Prostate gland (tissue), 2 donors: ENCODE data around the gene MLLT6. TPM values are rescaled to one million over a fixed set of nuclear protein-coding genes. Genes with fewer than 3 reads are reported as not detected.

ENCODE experiments used
- DNase-seq: peaks from one replicate; pipeline ENCODE4 v3.0.0-alpha.2; 2019; ENCODE audit warnings: low spot score
- H3K27ac ChIP-seq, 2 donors: fragments of 200-600 bp; sonication (generic); 2 replicates each; pipeline ENCODE4 v1.5.1; 2017 to 2019
- H3K27me3 ChIP-seq: fragments of 200-600 bp; sonication (generic); replicated peaks from 2 replicates; pipeline ENCODE4 v1.5.1; 2019; ENCODE audit not compliant: insufficient read depth
- H3K36me3 ChIP-seq, 2 donors: fragments of 200-600 bp; sonication (generic); 1 replicate in 1 of 2; 2 replicates in 1 of 2; pipeline versions ENCODE4 v1.5.1 to v1.8.1; 2017 to 2019
- H3K4me1 ChIP-seq: fragments of 200-600 bp; sonication (generic); replicated peaks from 2 replicates; pipeline ENCODE4 v1.5.1; 2019
- H3K4me3 ChIP-seq, 2 donors: fragments of 200-600 bp; sonication (generic); 2 replicates each; pipeline ENCODE4 v1.5.1; 2017 to 2019
- H3K9me3 ChIP-seq: fragments of 200-600 bp; sonication (generic); 2 replicates; pipeline ENCODE4 v1.5.1; 2017
- POLR2A ChIP-seq: fragments of 450-650 bp; IDR thresholded peaks from one replicate; pipeline ENCODE4 v1.6.1; 2016; ENCODE audit warnings: antibody characterized with exemption, mild to moderate bottlenecking
- POLR2AphosphoS5 ChIP-seq: sonication (generic); formaldehyde crosslinking; IDR thresholded peaks from one replicate; pipeline ENCODE4 v1.6.1; 2017; ENCODE audit warnings: antibody characterized with exemption
- WGBS: methylation state at CpG from one replicate; pipeline ENCODE4 v1.1.5; 2018; 5-methylcytosine and 5-hydroxymethylcytosine counted together
- intact Hi-C: fragments of 100-400 bp; cut with DNase I; formaldehyde crosslinking; loops from one replicate; pipeline ENCODE4 v1.14.2; 2022
- total RNA-seq, 2 donors: library from RNA; depleted of rRNA; stranded (reverse); fragments of >200 nt; gene quantifications; one replicate each; pipeline ENCODE4 v1.1.0, GENCODE V29; 2016
- TF ChIP-seq, protein P1 (sequence below), 4 experiments: fragments of 200-600 bp in 2 of 4; fragments of 450-650 bp in 2 of 4; sonication (generic) in 2 of 4; IDR thresholded peaks; 1 replicate in 3 of 4; 2 replicates in 1 of 4; pipeline ENCODE4 v1.5.1; 2016 to 2019; ENCODE audit warnings: antibody characterized with exemption in 4 of 4, mild to moderate bottlenecking in 2 of 4, moderate library complexity in 2 of 4

The MLLT6 gene
- total RNA-seq, 2 donors from 2014 or later, result 69.1 to 142 TPM

DNA sequence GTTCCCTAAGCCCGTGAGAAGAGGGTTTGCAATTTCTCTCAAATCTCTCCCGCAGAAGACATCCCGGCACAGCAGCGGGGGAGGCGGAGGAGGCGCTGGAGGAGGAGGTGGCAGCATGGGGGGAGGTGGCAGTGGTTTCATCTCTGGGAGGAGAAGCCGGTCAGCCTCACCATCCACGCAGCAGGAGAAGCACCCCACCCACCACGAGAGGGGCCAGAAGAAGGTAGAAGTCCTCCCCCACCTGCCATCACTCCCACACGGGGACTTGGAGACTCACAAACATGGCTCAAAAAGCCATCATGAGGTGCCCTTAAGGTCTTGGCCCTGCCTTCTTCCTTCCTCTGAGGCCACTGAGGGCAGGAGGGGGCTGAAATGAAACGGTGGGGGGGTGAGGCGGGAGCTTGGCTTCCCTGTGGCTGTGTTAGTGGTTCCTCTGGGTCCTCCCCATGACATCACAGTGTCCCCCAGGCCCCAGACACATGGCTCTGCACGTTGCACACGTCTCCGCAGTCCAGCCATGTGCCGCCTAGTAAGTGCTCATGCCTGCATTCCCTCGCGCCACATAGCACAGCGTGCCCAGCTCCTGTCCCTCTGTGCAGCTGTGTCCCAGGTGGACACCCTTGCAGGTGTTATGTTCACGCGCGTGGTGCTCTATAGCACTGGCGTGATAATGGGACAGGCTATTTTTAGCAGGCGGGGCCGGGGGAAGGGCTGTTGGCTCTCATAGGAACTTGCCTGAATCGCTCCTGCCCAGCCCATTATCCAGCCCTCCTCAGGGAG, 6.9 kb downstream of the MLLT6 start:
- no peak overlapping the region for H3K4me3 ChIP-seq
- TF ChIP-seq POLR2AphosphoS5, result no peak
- TF ChIP-seq, protein P1, sequence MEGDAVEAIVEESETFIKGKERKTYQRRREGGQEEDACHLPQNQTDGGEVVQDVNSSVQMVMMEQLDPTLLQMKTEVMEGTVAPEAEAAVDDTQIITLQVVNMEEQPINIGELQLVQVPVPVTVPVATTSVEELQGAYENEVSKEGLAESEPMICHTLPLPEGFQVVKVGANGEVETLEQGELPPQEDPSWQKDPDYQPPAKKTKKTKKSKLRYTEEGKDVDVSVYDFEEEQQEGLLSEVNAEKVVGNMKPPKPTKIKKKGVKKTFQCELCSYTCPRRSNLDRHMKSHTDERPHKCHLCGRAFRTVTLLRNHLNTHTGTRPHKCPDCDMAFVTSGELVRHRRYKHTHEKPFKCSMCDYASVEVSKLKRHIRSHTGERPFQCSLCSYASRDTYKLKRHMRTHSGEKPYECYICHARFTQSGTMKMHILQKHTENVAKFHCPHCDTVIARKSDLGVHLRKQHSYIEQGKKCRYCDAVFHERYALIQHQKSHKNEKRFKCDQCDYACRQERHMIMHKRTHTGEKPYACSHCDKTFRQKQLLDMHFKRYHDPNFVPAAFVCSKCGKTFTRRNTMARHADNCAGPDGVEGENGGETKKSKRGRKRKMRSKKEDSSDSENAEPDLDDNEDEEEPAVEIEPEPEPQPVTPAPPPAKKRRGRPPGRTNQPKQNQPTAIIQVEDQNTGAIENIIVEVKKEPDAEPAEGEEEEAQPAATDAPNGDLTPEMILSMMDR (IDR thresholded peaks at IDR 0.05), result no peak
- TF ChIP-seq POLR2A, result no peak
- intact Hi-C loops, result no loop called here

DNA sequence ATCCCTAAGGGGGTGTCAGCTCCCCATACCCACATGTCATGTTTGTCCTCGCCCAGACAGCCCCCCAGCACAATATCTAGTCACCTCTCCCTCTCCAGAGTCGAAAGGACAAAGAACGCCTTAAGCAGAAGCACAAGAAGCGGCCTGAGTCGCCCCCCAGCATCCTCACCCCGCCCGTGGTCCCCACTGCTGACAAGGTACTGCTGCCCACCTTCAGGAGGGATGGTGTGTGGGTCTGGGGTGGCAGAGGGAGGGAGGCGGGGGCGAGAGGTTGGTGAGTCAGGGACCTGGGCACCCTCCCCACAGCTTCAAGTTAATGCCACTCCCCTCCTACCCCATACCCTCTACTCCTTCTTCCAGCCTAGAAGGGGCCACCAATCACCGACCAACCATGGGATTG, 7.5 kb downstream of the MLLT6 start:
- H3K4me1 ChIP-seq, result peaks cover under 1% of the 10 kb centered on the region
- TF ChIP-seq, protein P1 (IDR thresholded peaks at IDR 0.05), result no peak
- TF ChIP-seq POLR2AphosphoS5 (no peak), POLR2A (no peak)
- no peak overlapping the region for H3K27ac ChIP-seq
- H3K27me3 ChIP-seq, result no peaks in the 10 kb centered on the region
- no peaks in the 10 kb centered on the region for H3K9me3 ChIP-seq
- intact Hi-C loops, result no loop called here
- no peak for DNase-seq
- peaks cover 4 to 18% of the 10 kb centered on the region in 2 donors for H3K36me3 ChIP-seq
- WGBS, result 91% methylated on average over 9 of the region's 10 CpGs
- H3K4me3 ChIP-seq, result no peak overlapping the region

More for the DNA sequence above, 6.9 kb downstream of the MLLT6 start:
- no peaks in the 10 kb centered on the region for H3K27me3 ChIP-seq
- H3K9me3 ChIP-seq, result no peaks in the 10 kb centered on the region
- WGBS, result 71% methylated on average over 26 of the region's 26 CpGs
- DNase-seq, result no peak
- peaks cover 4% of the 10 kb centered on the region for H3K4me1 ChIP-seq
- H3K36me3 ChIP-seq, result peaks cover 4 to 16% of the 10 kb centered on the region in 2 donors
- H3K27ac ChIP-seq, result no peak overlapping the region

DNA sequence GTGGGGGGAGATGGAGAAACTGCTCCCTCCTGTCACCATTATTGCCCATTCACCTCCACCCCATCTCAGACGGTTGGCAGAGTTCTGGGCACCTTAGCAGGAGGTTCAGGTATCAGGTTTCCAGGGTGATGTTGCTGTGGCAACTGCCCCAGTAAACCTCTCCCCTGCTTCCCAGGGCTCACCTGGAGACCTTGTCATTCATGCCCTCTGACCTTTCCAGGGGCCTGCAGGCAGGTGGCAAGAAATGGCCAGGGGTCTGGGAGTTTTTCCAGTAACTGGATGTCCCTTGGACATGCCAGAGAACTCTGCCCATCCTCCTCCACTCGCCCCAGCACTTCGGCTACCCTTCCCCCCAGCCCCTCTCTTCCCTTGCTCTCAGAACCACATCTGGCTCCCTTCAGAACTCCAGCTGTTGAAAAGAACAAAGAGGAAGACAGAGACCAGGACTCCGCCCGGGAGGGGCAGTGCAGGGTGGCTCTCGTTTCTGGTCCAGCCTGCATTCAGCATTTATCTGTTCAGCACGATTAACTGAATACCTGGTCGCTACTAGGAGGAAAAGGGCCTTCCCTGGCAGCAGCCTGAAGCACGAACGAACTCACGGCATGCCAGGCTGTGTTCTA, 8.5 kb downstream of the MLLT6 start:
- Histone ChIP-seq H3K36me3 (peaks cover 4 to 18% of the 10 kb centered on the region in 2 donors), H3K9me3 (no peaks in the 10 kb centered on the region), H3K4me3 (no peak overlapping the region), H3K27me3 (no peaks in the 10 kb centered on the region), H3K27ac (no peak overlapping the region), H3K4me1 (no peaks in the 10 kb centered on the region)
- TF ChIP-seq POLR2AphosphoS5, result no peak
- TF ChIP-seq, protein P1 (IDR thresholded peaks at IDR 0.05), result no peak
- intact Hi-C loops, result no loop called here
- 62% methylated on average over 11 of the region's 11 CpGs for WGBS
- DNase-seq, result no peak

DNA sequence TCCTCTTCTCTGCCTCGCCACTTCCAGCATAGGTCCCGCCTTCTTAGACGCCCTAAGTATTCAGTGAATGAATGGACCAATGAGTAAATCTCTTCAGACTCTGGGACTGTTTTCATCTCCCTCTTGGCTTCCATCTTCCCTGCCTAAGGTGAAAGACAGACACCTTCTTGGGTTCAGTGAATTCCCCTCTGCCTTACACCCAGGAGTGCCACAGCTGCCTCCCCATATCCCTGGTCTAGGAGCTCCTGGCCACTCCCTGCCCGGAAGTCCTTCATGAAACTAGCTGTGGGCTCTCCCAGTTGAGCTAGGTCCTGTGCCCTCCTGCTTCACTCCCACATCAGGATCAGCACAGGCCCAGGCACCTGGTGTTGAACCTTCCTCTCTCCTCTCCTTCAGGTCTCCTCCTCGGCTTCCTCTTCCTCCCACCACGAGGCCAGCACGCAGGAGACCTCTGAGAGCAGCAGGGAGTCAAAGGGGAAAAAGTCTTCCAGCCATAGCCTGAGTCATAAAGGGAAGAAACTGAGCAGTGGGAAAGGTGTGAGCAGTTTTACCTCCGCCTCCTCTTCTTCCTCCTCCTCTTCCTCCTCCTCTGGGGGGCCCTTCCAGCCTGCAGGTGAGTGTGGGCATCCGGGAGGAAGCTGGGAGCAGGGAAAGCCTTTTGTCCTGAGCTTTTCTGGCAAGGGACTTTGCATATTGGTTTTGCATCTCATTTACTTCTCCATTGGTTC, 10.3 kb downstream of the MLLT6 start:
- Histone ChIP-seq H3K4me3 (no peak overlapping the region), H3K36me3 (peaks cover 0 to 29% of the 10 kb centered on the region in 2 donors), H3K9me3 (no peaks in the 10 kb centered on the region), H3K27me3 (no peaks in the 10 kb centered on the region), H3K27ac (no peak overlapping the region), H3K4me1 (no peaks in the 10 kb centered on the region)
- intact Hi-C loops, result no loop called here
- DNase-seq, result no peak
- WGBS, result 87% methylated on average over 9 of the region's 9 CpGs
- TF ChIP-seq, protein P1 (IDR thresholded peaks at IDR 0.05), result no peak
- no peak for TF ChIP-seq POLR2A
- TF ChIP-seq POLR2AphosphoS5, result no peak
